ENCODE measurements around the gene ORAI2. TPM values are rescaled to one million over a fixed set of nuclear protein-coding genes. Genes with fewer than 3 reads are reported as not detected.

The ORAI2 gene
- total and polyA plus RNA-seq, 2 of the 8 experiments (the other 6 are each of a cell fraction or from before 2014, with no cell fraction given): 20.7 to 35.2 TPM

DNA sequence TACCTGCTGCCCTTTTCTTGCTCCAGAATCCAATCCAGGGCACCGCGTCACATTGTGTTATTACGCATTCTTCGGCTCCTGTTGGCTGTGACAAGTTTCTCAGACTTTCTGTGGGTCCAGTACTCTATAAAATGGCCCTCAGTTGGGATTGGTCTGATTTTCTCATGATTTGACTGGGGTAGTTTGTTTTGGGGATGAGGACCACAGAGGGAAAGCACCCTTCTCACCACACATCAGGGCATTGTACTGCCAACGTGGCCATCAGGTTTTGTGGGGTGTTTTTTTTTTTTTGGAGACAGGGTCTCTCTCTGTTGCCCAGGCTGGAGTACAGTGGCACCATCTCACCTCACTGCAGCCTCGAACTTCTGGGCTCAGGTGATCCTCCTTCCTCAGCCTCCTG lies 17.0 kb upstream of the ORAI2 start:
- no peaks in the 10 kb centered on the region for H3K79me2 ChIP-seq (ENCODE audit: control insufficient read depth in 1 of 2, insufficient read depth in 2 of 2, low read length in 2 of 2)
- no peak overlapping the region for H4K5ac ChIP-seq (ENCODE audit: insufficient read length, low read depth, low read length)
- no peak for TF ChIP-seq NANOG (IDR thresholded peaks at IDR 0.05; ENCODE audit: insufficient read depth, low read depth, low read length, poor library complexity, severe bottlenecking)
- no peak for TF ChIP-seq TAF7 (optimal IDR thresholded peaks at IDR 0.05; ENCODE audit: borderline replicate concordance, low read depth, low read length)
- no peak for TF ChIP-seq ZNF274 (IDR thresholded peaks at IDR 0.05; ENCODE audit: borderline replicate concordance, extremely low read depth, low read length)
- TF ChIP-seq PHF8 (conservative IDR thresholded peaks at IDR 0.05; ENCODE audit: low read depth, low read length): no peak
- no peak for TF ChIP-seq CREB1 (IDR thresholded peaks at IDR 0.05)
- TF ChIP-seq, protein P1, sequence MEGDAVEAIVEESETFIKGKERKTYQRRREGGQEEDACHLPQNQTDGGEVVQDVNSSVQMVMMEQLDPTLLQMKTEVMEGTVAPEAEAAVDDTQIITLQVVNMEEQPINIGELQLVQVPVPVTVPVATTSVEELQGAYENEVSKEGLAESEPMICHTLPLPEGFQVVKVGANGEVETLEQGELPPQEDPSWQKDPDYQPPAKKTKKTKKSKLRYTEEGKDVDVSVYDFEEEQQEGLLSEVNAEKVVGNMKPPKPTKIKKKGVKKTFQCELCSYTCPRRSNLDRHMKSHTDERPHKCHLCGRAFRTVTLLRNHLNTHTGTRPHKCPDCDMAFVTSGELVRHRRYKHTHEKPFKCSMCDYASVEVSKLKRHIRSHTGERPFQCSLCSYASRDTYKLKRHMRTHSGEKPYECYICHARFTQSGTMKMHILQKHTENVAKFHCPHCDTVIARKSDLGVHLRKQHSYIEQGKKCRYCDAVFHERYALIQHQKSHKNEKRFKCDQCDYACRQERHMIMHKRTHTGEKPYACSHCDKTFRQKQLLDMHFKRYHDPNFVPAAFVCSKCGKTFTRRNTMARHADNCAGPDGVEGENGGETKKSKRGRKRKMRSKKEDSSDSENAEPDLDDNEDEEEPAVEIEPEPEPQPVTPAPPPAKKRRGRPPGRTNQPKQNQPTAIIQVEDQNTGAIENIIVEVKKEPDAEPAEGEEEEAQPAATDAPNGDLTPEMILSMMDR (IDR thresholded peaks at IDR 0.05; ENCODE audit: control extremely low read depth in 1 of 3, insufficient read depth in 1 of 3, low read depth in 1 of 3, low read length in 3 of 3): no peak
- no peak overlapping the region for H2BK12ac ChIP-seq (ENCODE audit: low read depth, low read length)
- H4K8ac ChIP-seq (ENCODE audit: extremely low read depth, insufficient read depth, low read length): no peak overlapping the region
- FAIRE-seq (no peak), DNase-seq (ENCODE audit: low read depth in 1 of 2, low spot score in 2 of 2) (no peak)
- no peak overlapping the region for H2BK20ac ChIP-seq (ENCODE audit: low read length)
- no peak overlapping the region for H4K91ac ChIP-seq (replicated peaks; ENCODE audit: insufficient read length, low read length)
- H2AFZ ChIP-seq (ENCODE audit: low read length): no peak overlapping the region
- ChIA-PET CTCF (ENCODE audit: partially characterized antibody) (interaction anchor here (0.6 to 4.2 kb wide), 5 partner anchors 11 to 96 kb away, joined by 3 to 16 read pairs (median 4); no protein-coding TSS in a partner anchor), POLR2A (ENCODE audit: partially characterized antibody) (interaction anchor here (2.7 kb wide), 1 partner anchor 9 kb away, joined by 6 read pairs; no protein-coding TSS in a partner anchor)
- H3K4ac ChIP-seq (replicated peaks; ENCODE audit: insufficient read length, low read depth, low read length): no peak overlapping the region
- peaks cover 3 to 16% (median 8%) of the 10 kb centered on the region in 4 experiments; a peak in 7 of 8 replicates for H3K36me3 ChIP-seq (ENCODE audit: control insufficient read depth in 2 of 4, insufficient read depth in 4 of 4, low read length in 3 of 4)
- no peaks in the 10 kb centered on the region; the same call in 1 of the 2 replicates for H3K79me1 ChIP-seq (ENCODE audit: low read depth, low read length)
- no peaks in the 10 kb centered on the region for H3K23me2 ChIP-seq (ENCODE audit: low read depth, low read length)
- no peaks in the 10 kb centered on the region for H3K27me3 ChIP-seq (replicated peaks in 1 of 4; ENCODE audit: control insufficient read depth in 3 of 4, extremely low read depth in 1 of 4, insufficient read depth in 3 of 4, low read length in 3 of 4)
- no peak overlapping the region for H3K18ac ChIP-seq (ENCODE audit: extremely low read depth, low read length)
- 97% methylated on average over 6 of the region's 6 CpGs; no CpG with 5 or more reads in 1 of the 2 experiments for WGBS, 2 experiments (ENCODE audit: extremely low coverage in 1 of 2, insufficient coverage in 1 of 2, insufficient read length in 1 of 2, insufficient replicate concordance in 2 of 2, low coverage in 1 of 2, low lambda C conversion rate in 2 of 2, missing lambda C conversion rate in 1 of 2)
- no peak overlapping the region for H3K4me2 ChIP-seq (ENCODE audit: insufficient read depth in 1 of 2, low read depth in 2 of 2, low read length in 2 of 2)
- no peak overlapping the region for H3K9ac ChIP-seq (replicated peaks in 1 of 4; ENCODE audit: extremely low read depth in 1 of 4, low read depth in 3 of 4, low read length in 3 of 4)
- peaks cover 0 to 14% of the 10 kb centered on the region in 2 experiments for H4K20me1 ChIP-seq (replicated peaks in 1 of 2; ENCODE audit: control insufficient read depth in 1 of 2, insufficient read depth in 2 of 2, low read length in 2 of 2)
- no peaks in the 10 kb centered on the region for H3K4me1 ChIP-seq (replicated peaks in 1 of 4; ENCODE audit: control insufficient read depth in 3 of 4, insufficient read depth in 4 of 4, low read length in 3 of 4)
- no peaks in the 10 kb centered on the region for H3K9me3 ChIP-seq (ENCODE audit: insufficient read depth in 2 of 2, low read depth in 1 of 2, low read length in 1 of 2)
- H2BK5ac ChIP-seq (ENCODE audit: low read depth, low read length): no peak overlapping the region
- no peak overlapping the region for H3K56ac ChIP-seq (replicated peaks; ENCODE audit: insufficient read length, low read depth, low read length)
- H3K4me3 ChIP-seq (ENCODE audit: extremely low read depth in 1 of 4, insufficient read depth in 2 of 4, low read depth in 3 of 4, low read length in 4 of 4): no peak overlapping the region
- no peak overlapping the region for H2BK15ac ChIP-seq (ENCODE audit: low read length)
- H2AK5ac ChIP-seq (ENCODE audit: low read depth, low read length): no peak overlapping the region
- H3K27ac ChIP-seq (ENCODE audit: low read depth, low read length): no peak overlapping the region
- H3K23ac ChIP-seq (ENCODE audit: insufficient read length): no peak overlapping the region
- no peak overlapping the region for H2BK120ac ChIP-seq (replicated peaks; ENCODE audit: low read depth, low read length)
- no peak overlapping the region for H3K14ac ChIP-seq (ENCODE audit: insufficient read length)
